HepG2 (cell line): ENCODE data around the gene NELL1.

ENCODE experiments used
- AGO2 ChIP-seq: fragments of 200-400 bp; formaldehyde crosslinking; optimal IDR thresholded peaks from 2 replicates; pipeline ENCODE3; 2017; ENCODE audit warnings: mild to moderate bottlenecking, low read depth, low read length, moderate library complexity
- ATF7 ChIP-seq, 2 experiments: fragments of 450-650 bp in 1 of 2; sonication (generic) in 1 of 2; formaldehyde crosslinking in 1 of 2; IDR thresholded peaks; 2 replicates each; pipeline versions ENCODE4 v1.4.0 to v1.6.1; 2016 to 2020; ENCODE audit warnings: antibody characterized with exemption in 1 of 2, mild to moderate bottlenecking in 1 of 2, missing genetic modification reagents in 1 of 2
- CTCF ChIP-seq: sonication (generic); formaldehyde crosslinking; IDR thresholded peaks from 2 replicates; pipeline ENCODE4 v1.5.0; 2020; ENCODE audit warnings: mild to moderate bottlenecking, missing genetic modification reagents, moderate library complexity
- EZH2 ChIP-seq: conservative IDR thresholded peaks from 2 replicates; pipeline ENCODE4 v1.6.1; 2012; ENCODE audit warnings: mild to moderate bottlenecking, low read depth, low read length, moderate library complexity
- JUND ChIP-seq: sonication (generic); formaldehyde crosslinking; IDR thresholded peaks from 2 replicates; pipeline ENCODE4 v1.8.0; 2022; ENCODE audit warnings: mild to moderate bottlenecking, missing genetic modification reagents
- MAX ChIP-seq: IDR thresholded peaks from 2 replicates; pipeline ENCODE4 v1.6.1; 2012; ENCODE audit warnings: inconsistent platforms
- MXD4 ChIP-seq: IDR thresholded peaks from 2 replicates; pipeline ENCODE4 v1.6.1; 2016; ENCODE audit warnings: mild to moderate bottlenecking, missing biosample characterization, missing genetic modification reagents
- RFX5 ChIP-seq: IDR thresholded peaks from 2 replicates; pipeline ENCODE4 v1.6.1; 2011; ENCODE audit warnings: low read depth, low read length, improper control_type of control experiment
- ZMYM3 ChIP-seq: sonication (generic); formaldehyde crosslinking; IDR thresholded peaks from 2 replicates; pipeline ENCODE4 v1.5.1; 2020; ENCODE audit warnings: mild to moderate bottlenecking, missing genetic modification reagents
- ZNF121 ChIP-seq: sonication (generic); formaldehyde crosslinking; IDR thresholded peaks from 2 replicates; pipeline ENCODE4 v1.5.0; 2020; ENCODE audit warnings: mild to moderate bottlenecking, missing genetic modification reagents
- ZNF33B ChIP-seq: sonication (generic); formaldehyde crosslinking; IDR thresholded peaks from 2 replicates; pipeline ENCODE4 v1.5.1; 2020; ENCODE audit warnings: mild to moderate bottlenecking, missing genetic modification reagents

GRCh38 chr11:21371044-21371443, 701.7 kb downstream of the NELL1 start:
- TF ChIP-seq RFX5, result no peak
- no peak for TF ChIP-seq AGO2
- TF ChIP-seq MAX, result no peak
- TF ChIP-seq CTCF, result no peak
- no peak for TF ChIP-seq JUND (CRISPR knock-in tag)
- TF ChIP-seq ZMYM3 (CRISPR knock-in tag), result no peak
- no peak for TF ChIP-seq ZNF121 (CRISPR knock-in tag)
- no peak for TF ChIP-seq EZH2
- TF ChIP-seq ZNF33B (CRISPR knock-in tag), result no peak
- no peak for TF ChIP-seq MXD4 (CRISPR knock-in tag)
- no peak for TF ChIP-seq ATF7 (IDR thresholded peaks at IDR 0.05)
- no peak for TF ChIP-seq ATF7 (CRISPR knock-in tag; IDR thresholded peaks at IDR 0.05)
